ENCODE data around the gene SMARCAL1.

The SMARCAL1 gene

GRCh38 chr2:216399621-216400020 is 12.7 kb upstream of the SMARCAL1 start:
- no peak overlapping the region for H3K4me3 ChIP-seq (ENCODE audit: low read depth, low read length)
- in situ Hi-C loops (cut with HindIII; ENCODE audit: low pct_ligation_motif_present, low sequenced_read_pairs): no loop called here
- no peak for TF ChIP-seq CTCF (IDR thresholded peaks at IDR 0.05; ENCODE audit: low read depth, low read length, missing control alignments)
- H3K27me3 ChIP-seq (replicated peaks): no peaks in the 10 kb centered on the region
- no peak overlapping the region for H3K27ac ChIP-seq
- no peak for DNase-seq
- no peaks in the 10 kb centered on the region for H3K36me3 ChIP-seq (replicated peaks)

- DNase-seq: no peak
- Histone ChIP-seq H3K4me3 (ENCODE audit: low read depth, low read length) (no peak overlapping the region), H3K27me3 (replicated peaks) (no peaks in the 10 kb centered on the region), H3K27ac (no peak overlapping the region), H3K36me3 (replicated peaks) (no peaks in the 10 kb centered on the region)
- in situ Hi-C loops (cut with HindIII; ENCODE audit: low pct_ligation_motif_present, low sequenced_read_pairs): no loop called here
- TF ChIP-seq CTCF (IDR thresholded peaks at IDR 0.05; ENCODE audit: low read depth, low read length, missing control alignments): no peak
Measured at GRCh38 chr2:216402751-216403150, 9.5 kb upstream of the SMARCAL1 start.

- H3K4me3 ChIP-seq (ENCODE audit: low read depth, low read length): no peak overlapping the region
- no peak overlapping the region for H3K27ac ChIP-seq
- H3K27me3 ChIP-seq (replicated peaks): no peaks in the 10 kb centered on the region
- peak; percentile 32 for DNase-seq
- in situ Hi-C loops (cut with HindIII; ENCODE audit: low pct_ligation_motif_present, low sequenced_read_pairs): no loop called here
- peak; percentile 92 for TF ChIP-seq CTCF (IDR thresholded peaks at IDR 0.05; ENCODE audit: low read depth, low read length, missing control alignments)
- no peaks in the 10 kb centered on the region for H3K36me3 ChIP-seq (replicated peaks)
Measured at GRCh38 chr2:216404010-216404618, 8.2 kb upstream of the SMARCAL1 start.

DNA sequence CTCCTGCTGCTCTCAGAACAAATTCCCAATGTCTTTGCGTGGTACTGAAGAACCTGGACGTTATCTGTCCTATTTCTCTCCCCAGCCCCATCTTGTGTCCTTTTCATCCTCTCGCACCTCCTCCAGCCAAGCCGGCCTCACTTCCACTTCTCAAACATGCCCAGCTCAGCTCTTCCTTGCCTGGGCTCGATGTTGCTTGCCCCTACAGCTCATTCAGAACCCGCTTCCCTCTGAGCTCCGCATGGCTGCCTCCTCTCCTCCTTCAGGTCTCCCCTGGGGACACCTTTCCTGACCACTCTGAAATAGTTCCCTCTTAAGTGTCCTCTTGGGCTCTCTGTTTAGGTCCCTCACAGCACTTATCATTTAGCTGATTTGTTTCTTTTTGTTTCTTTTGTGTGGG is 6.7 kb upstream of the SMARCAL1 start:
- no peak for TF ChIP-seq CTCF (IDR thresholded peaks at IDR 0.05; ENCODE audit: low read depth, low read length, missing control alignments)

GRCh38 chr2:216406826-216407225 is 5.5 kb upstream of the SMARCAL1 start:
- no peak for TF ChIP-seq CTCF (IDR thresholded peaks at IDR 0.05; ENCODE audit: low read depth, low read length, missing control alignments)
- Histone ChIP-seq H3K27me3 (replicated peaks) (no peaks in the 10 kb centered on the region), H3K27ac (no peak overlapping the region), H3K4me3 (ENCODE audit: low read depth, low read length) (no peak overlapping the region), H3K36me3 (replicated peaks) (no peaks in the 10 kb centered on the region)
- in situ Hi-C loops (cut with HindIII; ENCODE audit: low pct_ligation_motif_present, low sequenced_read_pairs): no loop called here
- no peak for DNase-seq

More for the DNA sequence above, 6.7 kb upstream of the SMARCAL1 start:
- H3K27ac ChIP-seq: no peak overlapping the region
- no peaks in the 10 kb centered on the region for H3K27me3 ChIP-seq (replicated peaks)
- no peak overlapping the region for H3K4me3 ChIP-seq (ENCODE audit: low read depth, low read length)
- H3K36me3 ChIP-seq (replicated peaks): no peaks in the 10 kb centered on the region
- in situ Hi-C loops (cut with HindIII; ENCODE audit: low pct_ligation_motif_present, low sequenced_read_pairs): no loop called here
- DNase-seq: no peak

All from brain microvascular endothelial cell (primary cell).